Measurements from ENCODE around the gene CCNQ. TPM values are rescaled to one million over a fixed set of nuclear protein-coding genes. Genes with fewer than 3 reads are reported as not detected.

The CCNQ gene
- total and polyA plus RNA-seq, 10 of the 15 experiments (the other 5 are each of a cell fraction or from before 2014, with no cell fraction given) = 0.45 to 36.2 (median 18.2) TPM

DNA sequence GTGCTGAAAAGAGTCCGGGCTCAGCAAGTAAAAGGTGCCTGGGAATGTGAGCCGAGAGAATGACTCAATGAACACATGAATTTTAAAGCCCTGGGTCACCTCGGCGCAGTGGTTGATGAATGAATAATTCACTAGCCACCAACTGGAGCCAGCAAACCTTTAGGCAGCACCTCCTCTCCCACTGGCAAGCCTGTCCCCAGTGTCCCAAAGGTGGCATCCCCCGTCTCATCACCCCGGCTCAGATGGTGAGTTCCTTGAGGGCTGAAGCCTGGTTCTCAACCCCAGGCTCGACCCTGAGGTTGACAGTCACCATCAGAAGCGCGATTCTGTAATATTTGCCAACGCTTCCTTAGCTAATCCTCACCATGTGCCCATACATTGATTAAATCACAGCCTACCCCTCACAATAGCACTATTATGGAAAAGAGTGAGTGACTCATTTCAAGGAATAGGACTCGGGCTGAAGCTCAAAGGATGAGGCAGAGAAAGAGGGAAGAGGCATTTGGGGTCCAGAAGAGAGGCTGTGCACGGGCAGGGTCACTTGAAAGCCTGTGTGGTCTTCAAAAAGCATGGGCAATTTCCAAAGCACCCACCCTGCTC, 2.7 kb upstream of the CCNQ start:
- POLR2A ChIA-PET = no interaction called here
- Histone ChIP-seq H3K4me2 (ENCODE audit: control insufficient read depth, insufficient read depth) (no peak overlapping the region), H3K79me2 (ENCODE audit: control insufficient read depth, insufficient read depth, low read length) (peaks cover 14% of the 10 kb centered on the region), H3K36me3 (ENCODE audit: control insufficient read depth in 2 of 2, insufficient read depth in 2 of 2, low read length in 1 of 2) (no peaks in the 10 kb centered on the region), H4K20me1 (ENCODE audit: control insufficient read depth, insufficient read depth) (no peaks in the 10 kb centered on the region), H3K9me3 (replicated peaks; ENCODE audit: control insufficient read depth, insufficient read depth, low read length) (no peaks in the 10 kb centered on the region; the same call in 2 of the 3 replicates), H3K9ac (ENCODE audit: control insufficient read depth, insufficient read depth, low read length) (no peak overlapping the region), H3K4me3 (no peak overlapping the region), H3K27me3 (replicated peaks in 1 of 2; ENCODE audit: control insufficient read depth in 2 of 2, insufficient read depth in 2 of 2, low read length in 1 of 2) (no peaks in the 10 kb centered on the region), H3K4me1 (ENCODE audit: control insufficient read depth, insufficient read depth, low read length) (no peaks in the 10 kb centered on the region; the same call in 1 of the 2 replicates), H3K27ac (ENCODE audit: control insufficient read depth, insufficient read depth) (no peak overlapping the region), H2AFZ (ENCODE audit: control insufficient read depth, low read depth, low read length) (no peak overlapping the region)
- 65% methylated on average over 12 of the region's 12 CpGs for WGBS (ENCODE audit: insufficient coverage, insufficient replicate concordance, low lambda C conversion rate, missing lambda C conversion rate)
- BruUV-seq (replicated peaks) = no TSS peak
- SMC1A ChIA-PET (ENCODE audit: uncharacterized antibody, unreplicated experiment) = no interaction called here
- in situ Hi-C loops (cut with MboI) = loop anchor here (10.0 kb wide), 1 partner anchor 113 kb away; no protein-coding TSS in a partner anchor
- ATAC-seq (no peak), DNase-seq (ENCODE audit: low read depth, low spot score) (no peak), FAIRE-seq (no peak)
- no peak for TF ChIP-seq WRNIP1 (IDR thresholded peaks at IDR 0.05; ENCODE audit: borderline replicate concordance, low read depth, low read length)
- TF ChIP-seq NFXL1 (IDR thresholded peaks at IDR 0.05; ENCODE audit: borderline replicate concordance) = no peak
- no peak for TF ChIP-seq STAT1 (conservative IDR thresholded peaks at IDR 0.05)
- no peak for TF ChIP-seq ZNF217 (IDR thresholded peaks at IDR 0.05)
- TF ChIP-seq, protein P1, sequence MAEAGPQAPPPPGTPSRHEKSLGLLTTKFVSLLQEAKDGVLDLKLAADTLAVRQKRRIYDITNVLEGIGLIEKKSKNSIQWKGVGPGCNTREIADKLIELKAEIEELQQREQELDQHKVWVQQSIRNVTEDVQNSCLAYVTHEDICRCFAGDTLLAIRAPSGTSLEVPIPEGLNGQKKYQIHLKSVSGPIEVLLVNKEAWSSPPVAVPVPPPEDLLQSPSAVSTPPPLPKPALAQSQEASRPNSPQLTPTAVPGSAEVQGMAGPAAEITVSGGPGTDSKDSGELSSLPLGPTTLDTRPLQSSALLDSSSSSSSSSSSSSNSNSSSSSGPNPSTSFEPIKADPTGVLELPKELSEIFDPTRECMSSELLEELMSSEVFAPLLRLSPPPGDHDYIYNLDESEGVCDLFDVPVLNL (IDR thresholded peaks at IDR 0.05; ENCODE audit: low read depth, low read length) = no peak
- TF ChIP-seq, protein P2, sequence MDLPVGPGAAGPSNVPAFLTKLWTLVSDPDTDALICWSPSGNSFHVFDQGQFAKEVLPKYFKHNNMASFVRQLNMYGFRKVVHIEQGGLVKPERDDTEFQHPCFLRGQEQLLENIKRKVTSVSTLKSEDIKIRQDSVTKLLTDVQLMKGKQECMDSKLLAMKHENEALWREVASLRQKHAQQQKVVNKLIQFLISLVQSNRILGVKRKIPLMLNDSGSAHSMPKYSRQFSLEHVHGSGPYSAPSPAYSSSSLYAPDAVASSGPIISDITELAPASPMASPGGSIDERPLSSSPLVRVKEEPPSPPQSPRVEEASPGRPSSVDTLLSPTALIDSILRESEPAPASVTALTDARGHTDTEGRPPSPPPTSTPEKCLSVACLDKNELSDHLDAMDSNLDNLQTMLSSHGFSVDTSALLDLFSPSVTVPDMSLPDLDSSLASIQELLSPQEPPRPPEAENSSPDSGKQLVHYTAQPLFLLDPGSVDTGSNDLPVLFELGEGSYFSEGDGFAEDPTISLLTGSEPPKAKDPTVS (IDR thresholded peaks at IDR 0.05; ENCODE audit: low read depth, low read length) = no peak
- TF ChIP-seq, protein P3, sequence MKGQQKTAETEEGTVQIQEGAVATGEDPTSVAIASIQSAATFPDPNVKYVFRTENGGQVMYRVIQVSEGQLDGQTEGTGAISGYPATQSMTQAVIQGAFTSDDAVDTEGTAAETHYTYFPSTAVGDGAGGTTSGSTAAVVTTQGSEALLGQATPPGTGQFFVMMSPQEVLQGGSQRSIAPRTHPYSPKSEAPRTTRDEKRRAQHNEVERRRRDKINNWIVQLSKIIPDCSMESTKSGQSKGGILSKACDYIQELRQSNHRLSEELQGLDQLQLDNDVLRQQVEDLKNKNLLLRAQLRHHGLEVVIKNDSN (IDR thresholded peaks at IDR 0.05; ENCODE audit: borderline replicate concordance, extremely low read length, insufficient read depth, low read depth, low read length) = no peak
- TF ChIP-seq ZNF24 (IDR thresholded peaks at IDR 0.05) = no peak
- no peak for TF ChIP-seq NR2F1 (conservative IDR thresholded peaks at IDR 0.05)
- CTCF ChIA-PET = interaction anchor here (4.2 kb wide), 1 partner anchor 7 kb away, joined by 18 read pairs; no protein-coding TSS in a partner anchor
- RAD21 ChIA-PET (ENCODE audit: unreplicated experiment) = interaction anchor here (0.6 kb wide), 1 partner anchor 56 kb away, joined by 3 read pairs; no protein-coding TSS in a partner anchor
- intact Hi-C loops (cut with micrococcal nuclease; ENCODE audit: unreplicated experiment) = no loop called here

Measured in GM12878 (cell line).